Transverse colon (tissue), 4 donors: ENCODE data around the gene MATK.

Experiments
- CTCF ChIP-seq, 5 experiments: fragments of 200-600 bp in 3 of 5; fragments of 450-650 bp in 2 of 5; sonication (generic) in 3 of 5; IDR thresholded peaks; 1 replicate in 2 of 5; 2 replicates in 3 of 5; pipeline ENCODE4 v1.5.1; 2016 to 2017; ENCODE audit warnings: antibody characterized with exemption in 5 of 5, inconsistent platforms in 3 of 5, mild to moderate bottlenecking in 2 of 5, moderate library complexity in 1 of 5
- POLR2A ChIP-seq: fragments of 450-650 bp; IDR thresholded peaks from one replicate; pipeline ENCODE4 v1.6.1; 2016; ENCODE audit warnings: antibody characterized with exemption, mild to moderate bottlenecking, moderate library complexity
- POLR2AphosphoS5 ChIP-seq, 3 donors: sonication (generic); formaldehyde crosslinking; IDR thresholded peaks; one replicate each; pipeline ENCODE4 v1.6.1; 2016; ENCODE audit warnings: antibody characterized with exemption in 3 of 3

GRCh38 chr19:3819989-3820388 lies 33.8 kb upstream of the MATK start:
- TF ChIP-seq POLR2AphosphoS5 (IDR thresholded peaks at IDR 0.05) = no peak
- TF ChIP-seq CTCF (IDR thresholded peaks at IDR 0.05) = no peak
- TF ChIP-seq POLR2A = no peak
